HepG2 (cell line): ENCODE data around the gene USP7. TPM values are rescaled to one million over a fixed set of nuclear protein-coding genes. Genes with fewer than 3 reads are reported as not detected.

Source experiments
- ATM ChIP-seq: fragments of 450-650 bp; IDR thresholded peaks from 2 replicates; pipeline ENCODE4 v1.7.1; 2017; ENCODE audit warnings: mild to moderate bottlenecking, borderline replicate concordance
- EP300 ChIP-seq, 3 experiments: sonication (generic) in 1 of 3; formaldehyde crosslinking in 1 of 3; IDR thresholded peaks; 2 replicates each; pipeline versions ENCODE4 v1.5.1 to v1.6.1; 2011 to 2020; ENCODE audit warnings: low read depth in 2 of 3, low read length in 2 of 3, borderline replicate concordance in 1 of 3, improper control_type of control experiment in 1 of 3, mild to moderate bottlenecking in 1 of 3, missing genetic modification reagents in 1 of 3, moderate library complexity in 1 of 3
- FOXA3 ChIP-seq: IDR thresholded peaks from 2 replicates; pipeline ENCODE4 v1.6.1; 2016; ENCODE audit warnings: missing genetic modification reagents, missing compliant biosample characterization
- GTF2F1 ChIP-seq: fragments of 150-350 bp; IDR thresholded peaks from 2 replicates; pipeline ENCODE4 v1.6.1; 2014; ENCODE audit warnings: low read length
- KLF9 ChIP-seq: IDR thresholded peaks from 2 replicates; pipeline ENCODE4 v1.6.1; 2016; ENCODE audit warnings: low read depth
- MLLT10 ChIP-seq: sonication (generic); formaldehyde crosslinking; IDR thresholded peaks from 2 replicates; pipeline ENCODE4 v1.4.0; 2020; ENCODE audit warnings: missing genetic modification reagents
- MTA3 ChIP-seq: sonication (generic); formaldehyde crosslinking; IDR thresholded peaks from 2 replicates; pipeline ENCODE4 v1.4.0; 2020; ENCODE audit warnings: missing genetic modification reagents
- NFRKB ChIP-seq: fragments of 450-650 bp; IDR thresholded peaks from 2 replicates; pipeline ENCODE4 v1.6.1; 2017
- POLR2G ChIP-seq: fragments of 200-400 bp; formaldehyde crosslinking; IDR thresholded peaks from 2 replicates; pipeline ENCODE4 v1.6.1; 2018; ENCODE audit warnings: mild to moderate bottlenecking, low read depth, low read length, moderate library complexity
- RBM39 ChIP-seq: fragments of 200-400 bp; formaldehyde crosslinking; IDR thresholded peaks from one replicate; pipeline ENCODE4 v1.6.1; 2018; ENCODE audit warnings: antibody characterized with exemption, mild to moderate bottlenecking, low read depth, low read length; ENCODE audit not compliant: poor library complexity, severe bottlenecking
- SAP130 ChIP-seq: IDR thresholded peaks from 2 replicates; pipeline ENCODE4 v1.6.1; 2016; ENCODE audit warnings: low read depth
- SRY ChIP-seq: sonication (generic); formaldehyde crosslinking; IDR thresholded peaks from 2 replicates; pipeline ENCODE4 v1.8.0; 2022; ENCODE audit warnings: mild to moderate bottlenecking, missing genetic modification reagents
- TAF1 ChIP-seq: sonication (generic); formaldehyde crosslinking; IDR thresholded peaks from 2 replicates; pipeline ENCODE4 v1.4.0; 2020; ENCODE audit warnings: missing genetic modification reagents
- ZKSCAN1 ChIP-seq: fragments of 150-350 bp; IDR thresholded peaks from 2 replicates; pipeline ENCODE4 v1.6.1; 2014; ENCODE audit warnings: low read length
- ZNF143 ChIP-seq: sonication (generic); formaldehyde crosslinking; IDR thresholded peaks from 2 replicates; pipeline ENCODE4 v1.4.0; 2020; ENCODE audit warnings: missing genetic modification reagents
- ZNF34 ChIP-seq: sonication (generic); formaldehyde crosslinking; IDR thresholded peaks from 2 replicates; pipeline ENCODE4 v1.4.0; 2020; ENCODE audit warnings: mild to moderate bottlenecking, missing genetic modification reagents, borderline replicate concordance
- ZNF841 ChIP-seq: sonication (generic); formaldehyde crosslinking; IDR thresholded peaks from 2 replicates; pipeline ENCODE4 v1.8.1; 2023; ENCODE audit warnings: missing genetic modification reagents, borderline replicate concordance
- polyA plus RNA-seq, 8 experiments: library from polyadenylated mRNA; depleted of rRNA in 3 of 8; stranded (reverse) in 7 of 8; unstranded in 1 of 8; fragments of >200 nt; fragmentation: Illumina TruSeq in 4 of 8; extraction: Trizol in 4 of 8; gene quantifications; 2 replicates each; pipeline versions ENCODE4 v1.2.1 to v1.2.3, GENCODE V29; 2011 to 2016; ENCODE audit warnings: low read depth in 4 of 8, missing spikeins in 1 of 8, mixed read lengths in 1 of 8; ENCODE audit not compliant: insufficient read depth in 1 of 8
- total RNA-seq, 5 experiments: library from RNA; depleted of rRNA; stranded (reverse); fragments of >200 nt; fragmentation: Illumina TruSeq; extraction: Trizol; gene quantifications; 2 replicates each; pipeline ENCODE4 v1.2.3, GENCODE V29; 2016; ENCODE audit warnings: low read depth in 1 of 5
- TF ChIP-seq, protein P1 (sequence below): IDR thresholded peaks from 2 replicates; pipeline ENCODE4 v1.6.1; 2016; ENCODE audit warnings: control low read depth
- TF ChIP-seq, protein P2 (sequence below): sonication (generic); formaldehyde crosslinking; IDR thresholded peaks from 2 replicates; pipeline ENCODE4 v1.4.0; 2020; ENCODE audit warnings: low read depth, missing genetic modification reagents
- TF ChIP-seq, protein P3 (sequence below): sonication (generic); formaldehyde crosslinking; IDR thresholded peaks from 2 replicates; pipeline ENCODE4 v1.8.1; 2023; ENCODE audit warnings: mild to moderate bottlenecking, inconsistent platforms, moderate library complexity, missing genetic modification reagents, borderline replicate concordance
- TF ChIP-seq, protein P4 (sequence below): IDR thresholded peaks from 2 replicates; pipeline ENCODE4 v1.6.1; 2016; ENCODE audit warnings: low read depth, control low read depth
- TF ChIP-seq, protein P5 (sequence below): sonication (generic); formaldehyde crosslinking; IDR thresholded peaks from 2 replicates; pipeline ENCODE4 v1.8.1; 2023; ENCODE audit warnings: mild to moderate bottlenecking, missing genetic modification reagents, borderline replicate concordance

Gene USP7
- total and polyA plus RNA-seq, 2 of the 13 experiments (the other 11 are each of a cell fraction or from before 2014, with no cell fraction given): 52.5 to 173 TPM

DNA sequence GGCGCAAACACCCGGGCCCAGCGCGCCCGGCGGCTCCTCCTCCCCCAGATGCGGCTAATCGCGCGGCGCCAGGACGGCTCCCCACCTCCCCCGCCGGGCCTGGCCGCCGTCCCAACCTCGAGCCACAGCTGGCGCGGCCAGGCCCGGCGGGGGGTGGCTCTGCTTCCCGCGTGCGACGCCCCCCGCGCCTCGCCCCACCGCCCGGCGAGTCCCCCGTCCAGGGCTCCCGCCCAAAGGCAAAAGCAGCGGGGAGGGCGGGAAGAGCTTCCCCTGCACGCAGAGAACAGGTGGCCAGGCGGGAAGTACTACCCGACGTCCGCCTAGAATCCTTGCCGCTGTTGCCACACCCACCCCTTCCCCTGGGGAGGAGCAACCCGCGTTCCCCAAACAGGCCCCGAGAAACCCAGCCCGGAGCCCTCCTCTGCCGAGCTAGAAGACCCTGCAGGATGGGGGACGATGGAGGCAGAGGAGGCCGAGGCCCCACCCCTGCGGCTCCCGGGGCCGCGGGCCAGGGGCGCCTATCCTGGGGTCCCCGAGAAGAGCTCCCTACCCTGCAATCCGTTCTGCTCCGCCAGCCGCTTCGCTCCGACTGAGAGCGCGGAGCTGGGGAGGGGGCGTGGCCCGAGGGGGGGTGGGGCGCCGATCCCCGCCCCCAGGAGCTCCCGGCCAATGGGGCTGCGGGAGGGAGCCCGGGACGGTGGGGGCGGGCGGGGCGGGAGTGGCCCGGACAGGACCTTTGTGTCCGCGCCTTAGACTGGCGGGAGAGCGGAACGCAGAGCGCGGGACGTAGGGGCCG, 95.1 kb downstream of the USP7 start, which contains the start of gene CARHSP1 (continued):
- TF ChIP-seq EP300 (IDR thresholded peaks at IDR 0.05; ENCODE audit: low read depth in 2 of 2, low read length in 2 of 2) (peak in 1 of 2 experiments; percentile 4; a peak in 1 of 4 replicates), EP300 (CRISPR knock-in tag; IDR thresholded peaks at IDR 0.05; ENCODE audit: borderline replicate concordance) (no peak), ZNF34 (CRISPR knock-in tag) (no peak), KLF9 (peak; percentile 99), ZNF143 (CRISPR knock-in tag) (no peak), NFRKB (no peak), SAP130 (CRISPR knock-in tag) (peak; percentile 92), SRY (CRISPR knock-in tag) (peak; percentile 82), MTA3 (CRISPR knock-in tag) (no peak), GTF2F1 (no peak), ZNF841 (CRISPR knock-in tag) (peak; percentile 20; the same call in 1 of the 2 replicates), TAF1 (peak; percentile 97), POLR2G (peak; percentile 92), MLLT10 (CRISPR knock-in tag) (no peak), FOXA3 (CRISPR knock-in tag) (no peak), ZKSCAN1 (no peak), RBM39 (peak; percentile 88), ATM (no peak)
- TF ChIP-seq, protein P1, sequence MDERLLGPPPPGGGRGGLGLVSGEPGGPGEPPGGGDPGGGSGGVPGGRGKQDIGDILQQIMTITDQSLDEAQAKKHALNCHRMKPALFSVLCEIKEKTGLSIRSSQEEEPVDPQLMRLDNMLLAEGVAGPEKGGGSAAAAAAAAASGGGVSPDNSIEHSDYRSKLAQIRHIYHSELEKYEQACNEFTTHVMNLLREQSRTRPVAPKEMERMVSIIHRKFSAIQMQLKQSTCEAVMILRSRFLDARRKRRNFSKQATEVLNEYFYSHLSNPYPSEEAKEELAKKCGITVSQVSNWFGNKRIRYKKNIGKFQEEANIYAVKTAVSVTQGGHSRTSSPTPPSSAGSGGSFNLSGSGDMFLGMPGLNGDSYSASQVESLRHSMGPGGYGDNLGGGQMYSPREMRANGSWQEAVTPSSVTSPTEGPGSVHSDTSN (CRISPR knock-in tag): no peak
- TF ChIP-seq, protein P2, sequence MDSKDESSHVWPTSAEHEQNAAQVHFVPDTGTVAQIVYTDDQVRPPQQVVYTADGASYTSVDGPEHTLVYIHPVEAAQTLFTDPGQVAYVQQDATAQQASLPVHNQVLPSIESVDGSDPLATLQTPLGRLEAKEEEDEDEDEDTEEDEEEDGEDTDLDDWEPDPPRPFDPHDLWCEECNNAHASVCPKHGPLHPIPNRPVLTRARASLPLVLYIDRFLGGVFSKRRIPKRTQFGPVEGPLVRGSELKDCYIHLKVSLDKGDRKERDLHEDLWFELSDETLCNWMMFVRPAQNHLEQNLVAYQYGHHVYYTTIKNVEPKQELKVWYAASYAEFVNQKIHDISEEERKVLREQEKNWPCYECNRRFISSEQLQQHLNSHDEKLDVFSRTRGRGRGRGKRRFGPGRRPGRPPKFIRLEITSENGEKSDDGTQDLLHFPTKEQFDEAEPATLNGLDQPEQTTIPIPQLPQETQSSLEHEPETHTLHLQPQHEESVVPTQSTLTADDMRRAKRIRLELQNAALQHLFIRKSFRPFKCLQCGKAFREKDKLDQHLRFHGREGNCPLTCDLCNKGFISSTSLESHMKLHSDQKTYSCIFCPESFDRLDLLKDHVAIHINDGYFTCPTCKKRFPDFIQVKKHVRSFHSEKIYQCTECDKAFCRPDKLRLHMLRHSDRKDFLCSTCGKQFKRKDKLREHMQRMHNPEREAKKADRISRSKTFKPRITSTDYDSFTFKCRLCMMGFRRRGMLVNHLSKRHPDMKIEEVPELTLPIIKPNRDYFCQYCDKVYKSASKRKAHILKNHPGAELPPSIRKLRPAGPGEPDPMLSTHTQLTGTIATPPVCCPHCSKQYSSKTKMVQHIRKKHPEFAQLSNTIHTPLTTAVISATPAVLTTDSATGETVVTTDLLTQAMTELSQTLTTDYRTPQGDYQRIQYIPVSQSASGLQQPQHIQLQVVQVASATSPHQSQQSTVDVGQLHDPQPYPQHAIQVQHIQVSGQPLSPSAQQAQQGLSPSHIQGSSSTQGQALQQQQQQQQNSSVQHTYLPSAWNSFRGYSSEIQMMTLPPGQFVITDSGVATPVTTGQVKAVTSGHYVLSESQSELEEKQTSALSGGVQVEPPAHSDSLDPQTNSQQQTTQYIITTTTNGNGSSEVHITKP: no peak; the same call in 1 of the 2 replicates
- TF ChIP-seq, protein P3, sequence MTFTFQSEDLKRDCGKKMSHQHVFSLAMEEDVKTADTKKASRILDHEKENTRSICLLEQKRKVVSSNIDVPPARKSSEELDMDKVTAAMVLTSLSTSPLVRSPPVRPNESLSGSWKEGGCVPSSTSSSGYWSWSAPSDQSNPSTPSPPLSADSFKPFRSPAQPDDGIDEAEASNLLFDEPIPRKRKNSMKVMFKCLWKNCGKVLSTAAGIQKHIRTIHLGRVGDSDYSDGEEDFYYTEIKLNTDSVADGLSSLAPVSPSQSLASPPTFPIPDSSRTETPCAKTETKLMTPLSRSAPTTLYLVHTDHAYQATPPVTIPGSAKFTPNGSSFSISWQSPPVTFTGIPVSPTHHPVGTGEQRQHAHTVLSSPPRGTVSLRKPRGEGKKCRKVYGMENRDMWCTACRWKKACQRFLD (CRISPR knock-in tag): no peak
- TF ChIP-seq, protein P4, sequence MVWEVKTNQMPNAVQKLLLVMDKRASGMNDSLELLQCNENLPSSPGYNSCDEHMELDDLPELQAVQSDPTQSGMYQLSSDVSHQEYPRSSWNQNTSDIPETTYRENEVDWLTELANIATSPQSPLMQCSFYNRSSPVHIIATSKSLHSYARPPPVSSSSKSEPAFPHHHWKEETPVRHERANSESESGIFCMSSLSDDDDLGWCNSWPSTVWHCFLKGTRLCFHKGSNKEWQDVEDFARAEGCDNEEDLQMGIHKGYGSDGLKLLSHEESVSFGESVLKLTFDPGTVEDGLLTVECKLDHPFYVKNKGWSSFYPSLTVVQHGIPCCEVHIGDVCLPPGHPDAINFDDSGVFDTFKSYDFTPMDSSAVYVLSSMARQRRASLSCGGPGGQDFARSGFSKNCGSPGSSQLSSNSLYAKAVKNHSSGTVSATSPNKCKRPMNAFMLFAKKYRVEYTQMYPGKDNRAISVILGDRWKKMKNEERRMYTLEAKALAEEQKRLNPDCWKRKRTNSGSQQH: peak; percentile 90
- TF ChIP-seq, protein P5, sequence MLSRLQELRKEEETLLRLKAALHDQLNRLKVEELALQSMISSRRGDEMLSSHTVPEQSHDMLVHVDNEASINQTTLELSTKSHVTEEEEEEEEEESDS: peak; percentile 57; the same call in 1 of the 2 replicates
